HG02840 (cell line): ENCODE data around the gene FBLN1.

Experiments
- ATAC-seq: cut with Tn5 transposase; IDR thresholded peaks from one replicate; pipeline ENCODE4 v1.9.1; 2021; ENCODE audit warnings: mild to moderate bottlenecking, moderate library complexity, moderate number of reproducible peaks; ENCODE audit not compliant: unreplicated experiment, low FRiP score

The FBLN1 gene

GRCh38 chr22:45503050-45503815, 550 bp downstream of the FBLN1 start:
- ATAC-seq = no peak

- ATAC-seq = no peak
Observed at GRCh38 chr22:45503816-45504372, 1.2 kb downstream of the FBLN1 start.

GRCh38 chr22:45504373-45505341, 2.0 kb downstream of the FBLN1 start:
- no peak for ATAC-seq

- no peak for ATAC-seq
Observed at GRCh38 chr22:45505991-45506747, 3.5 kb downstream of the FBLN1 start.

GRCh38 chr22:45506816-45507360, 4.2 kb downstream of the FBLN1 start:
- no peak for ATAC-seq

GRCh38 chr22:45507798-45508197, 5.1 kb downstream of the FBLN1 start:
- ATAC-seq = no peak

GRCh38 chr22:45508814-45509213, 6.1 kb downstream of the FBLN1 start:
- ATAC-seq = no peak

GRCh38 chr22:45510376-45511232, 7.9 kb downstream of the FBLN1 start:
- no peak for ATAC-seq

- ATAC-seq = no peak
Observed at GRCh38 chr22:45511847-45512261, 9.2 kb downstream of the FBLN1 start.

GRCh38 chr22:45512363-45512762, 9.7 kb downstream of the FBLN1 start:
- ATAC-seq = no peak

GRCh38 chr22:45515676-45516075, 13.0 kb downstream of the FBLN1 start:
- no peak for ATAC-seq

- ATAC-seq = no peak
Observed at GRCh38 chr22:45516163-45516562, 13.5 kb downstream of the FBLN1 start.

- no peak for ATAC-seq
Observed at GRCh38 chr22:45516923-45517675, 14.4 kb downstream of the FBLN1 start.

GRCh38 chr22:45518136-45518535, 15.5 kb downstream of the FBLN1 start:
- ATAC-seq = no peak

GRCh38 chr22:45518580-45518991, 15.9 kb downstream of the FBLN1 start:
- no peak for ATAC-seq

- ATAC-seq = no peak
Observed at GRCh38 chr22:45521178-45521577, 18.5 kb downstream of the FBLN1 start.

- no peak for ATAC-seq
Observed at GRCh38 chr22:45522462-45522861, 19.8 kb downstream of the FBLN1 start.

- no peak for ATAC-seq
Observed at GRCh38 chr22:45524157-45524556, 21.5 kb downstream of the FBLN1 start.
